GM12878 (cell line): ENCODE results near the gene ZNF423. TPM values are rescaled to one million over a fixed set of nuclear protein-coding genes. Genes with fewer than 3 reads are reported as not detected.

ENCODE experiments used
- ATAC-seq: fragments of 200-7000 bp; cut with Tn5 transposase; 3 replicates; pipeline ENCODE4 v1.9.1; 2020; ENCODE audit warnings: mild to moderate bottlenecking, moderate library complexity
- BruUV-seq: library from RNA; stranded (reverse); fragments of 400-500 nt; replicated peaks from 2 replicates; lab custom pipeline; 2021; lab: Mats Ljungman, UMichigan
- CTCF ChIA-PET: fragments of 300-600 bp; sonication (Branson Sonifier 250); formaldehyde crosslinking; extraction: SDS; loops from one replicate; lab custom pipeline; 2021; ENCODE audit warnings: inconsistent platforms; lab: Yijun Ruan, JAX
- POLR2A ChIA-PET: fragments of 350-600 bp; formaldehyde crosslinking; extraction: SDS; loops from one replicate; lab custom pipeline; 2021; ENCODE audit warnings: inconsistent platforms; lab: Charles Lee
- RAD21 ChIA-PET: fragments of 300-600 bp; sonication (Branson Sonifier 250); formaldehyde crosslinking; loops from one replicate; lab custom pipeline; 2023; ENCODE audit warnings: antibody characterized with exemption; ENCODE audit not compliant: unreplicated experiment; lab: Charles Lee
- SMC1A ChIA-PET: fragments of 300-600 bp; sonication (Branson Sonifier 250); formaldehyde crosslinking; loops from one replicate; lab custom pipeline; 2023; ENCODE audit not compliant: unreplicated experiment, uncharacterized antibody; lab: Charles Lee
- DNase-seq: peaks from one replicate; pipeline ENCODE4 v3.0.0-alpha.2; 2011; ENCODE audit warnings: low read depth, low spot score
- FAIRE-seq: peaks from 3 replicates; lab custom pipeline; 2011; peaks lifted over from hg19 to GRCh38; lab: Jason Lieb, UNC
- H2AFZ ChIP-seq: 2 replicates; pipeline ENCODE4 v1.6.0; 2011; ENCODE audit warnings: low read depth, low read length, control low read depth; ENCODE audit not compliant: control insufficient read depth
- H3K27ac ChIP-seq: 2 replicates; pipeline ENCODE4 v1.5.1; 2011; ENCODE audit warnings: control low read depth; ENCODE audit not compliant: control insufficient read depth, insufficient read depth
- H3K27me3 ChIP-seq, 2 experiments: replicated peaks in 1 of 2; 2 replicates each; pipeline versions ENCODE4 v1.6.0 to v1.6.1; 2011; ENCODE audit warnings: low read length in 1 of 2; ENCODE audit not compliant: control insufficient read depth in 2 of 2, insufficient read depth in 2 of 2
- H3K36me3 ChIP-seq, 2 experiments: 2 replicates each; pipeline ENCODE4 v1.5.1; 2011; ENCODE audit warnings: low read length in 1 of 2; ENCODE audit not compliant: control insufficient read depth in 2 of 2, insufficient read depth in 2 of 2
- H3K4me1 ChIP-seq: 2 replicates; pipeline ENCODE4 v1.6.1; 2011; ENCODE audit warnings: mild to moderate bottlenecking, low read length, moderate library complexity, mixed read lengths; ENCODE audit not compliant: control insufficient read depth, insufficient read depth
- H3K4me2 ChIP-seq: 2 replicates; pipeline ENCODE4 v1.6.0; 2011; ENCODE audit warnings: control low read depth; ENCODE audit not compliant: control insufficient read depth, insufficient read depth
- H3K4me3 ChIP-seq: fragments of 200-600 bp; sonication (generic); 2 replicates; pipeline ENCODE4 v1.5.1; 2016
- H3K79me2 ChIP-seq: 2 replicates; pipeline ENCODE4 v1.6.0; 2011; ENCODE audit warnings: low read length; ENCODE audit not compliant: control insufficient read depth, insufficient read depth
- H3K9ac ChIP-seq: 2 replicates; pipeline ENCODE4 v1.8.0; 2011; ENCODE audit warnings: low read length, control low read depth, mixed read lengths; ENCODE audit not compliant: control insufficient read depth, insufficient read depth
- H3K9me3 ChIP-seq: replicated peaks from 3 replicates; pipeline ENCODE4 v1.5.1; 2011; ENCODE audit warnings: mild to moderate bottlenecking, low read length; ENCODE audit not compliant: control insufficient read depth, insufficient read depth
- H4K20me1 ChIP-seq: 2 replicates; pipeline ENCODE4 v1.6.0; 2011; ENCODE audit not compliant: control insufficient read depth, insufficient read depth
- ETV6 ChIP-seq, 2 experiments: fragments of 450-650 bp in 1 of 2; IDR thresholded peaks in 1 of 2; conservative IDR thresholded peaks in 1 of 2; 2 replicates each; pipeline ENCODE4 v1.6.1; 2014; ENCODE audit warnings: antibody characterized with exemption in 1 of 2, borderline replicate concordance in 1 of 2, low read depth in 1 of 2, mild to moderate bottlenecking in 1 of 2, moderate library complexity in 1 of 2
- EZH2 ChIP-seq: IDR thresholded peaks from 2 replicates; pipeline ENCODE4 v1.6.1; 2012; ENCODE audit warnings: low read depth, mild to moderate bottlenecking, control low read depth, inconsistent platforms, low read length, borderline replicate concordance; ENCODE audit not compliant: control insufficient read depth
- HSF1 ChIP-seq: fragments of 150-350 bp; IDR thresholded peaks from 2 replicates; pipeline ENCODE4 v1.6.1; 2014; ENCODE audit warnings: mild to moderate bottlenecking, low read depth, low read length
- NFXL1 ChIP-seq: fragments of 450-650 bp; IDR thresholded peaks from 2 replicates; pipeline ENCODE4 v1.6.1; 2017; ENCODE audit warnings: antibody characterized with exemption, mild to moderate bottlenecking, borderline replicate concordance
- NR2C2 ChIP-seq: IDR thresholded peaks from 2 replicates; pipeline ENCODE4 v1.6.1; 2011; ENCODE audit warnings: borderline replicate concordance, low read depth; ENCODE audit not compliant: control insufficient read depth, insufficient read length
- POLR2AphosphoS2 ChIP-seq: IDR thresholded peaks from 2 replicates; pipeline ENCODE4 v1.6.1; 2011; ENCODE audit warnings: low read depth, mild to moderate bottlenecking, low read length, improper control_type of control experiment, moderate library complexity
- SIN3A ChIP-seq: IDR thresholded peaks from 2 replicates; pipeline ENCODE4 v1.6.1; 2012; ENCODE audit warnings: low read depth, low read length, improper control_type of control experiment
- USF2 ChIP-seq: IDR thresholded peaks from 2 replicates; pipeline ENCODE4 v1.6.1; 2011; ENCODE audit warnings: low read depth, low read length, improper control_type of control experiment, borderline replicate concordance
- ZNF592 ChIP-seq: fragments of 450-650 bp; IDR thresholded peaks from 2 replicates; pipeline ENCODE4 v1.6.1; 2017; ENCODE audit warnings: mild to moderate bottlenecking, moderate library complexity
- WGBS: methylation state at CpG from one replicate; pipeline ENCODE4 v1.1.6; 2016; ENCODE audit warnings: low lambda C conversion rate; ENCODE audit not compliant: insufficient replicate concordance, insufficient coverage; ENCODE audit errors: missing lambda C conversion rate; 5-methylcytosine and 5-hydroxymethylcytosine counted together
- in situ Hi-C: fragments of 300-500 bp; cut with MboI; formaldehyde crosslinking; loops from 9 replicates; pipeline ENCODE4 v1.14.3; 2018; ENCODE audit warnings: mixed read lengths
- intact Hi-C: fragments of 100-400 bp; cut with micrococcal nuclease; formaldehyde crosslinking; loops from one replicate; pipeline ENCODE4 v1.14.2; 2022; ENCODE audit not compliant: unreplicated experiment
- polyA plus RNA-seq, 11 experiments: library from polyadenylated mRNA; depleted of rRNA in 4 of 11; unstranded in 6 of 11; stranded (reverse) in 5 of 11; fragments of >200 nt; fragmentation: Nextera tagmentation in 4 of 11; fragmentation: Illumina TruSeq in 1 of 11; extraction: Ambion mirVana in 4 of 11; extraction: Trizol in 1 of 11; gene quantifications; 1 replicate in 1 of 11; 2 replicates in 10 of 11; pipeline versions ENCODE4 v1.2.1 to v1.2.3, GENCODE V29; 2011 to 2016; ENCODE audit warnings: inconsistent platforms in 2 of 11, missing spikeins in 2 of 11, low read depth in 1 of 11
- total RNA-seq, 4 experiments: library from RNA; depleted of rRNA in 3 of 4; stranded (reverse); fragments of >200 nt in 3 of 4; fragmentation: Illumina TruSeq in 1 of 4; extraction: Trizol in 1 of 4; gene quantifications; 2 replicates each; pipeline versions ENCODE4 v1.2.1 to v1.2.3, GENCODE V29; 2013 to 2021

ZNF423 gene
- total and polyA plus RNA-seq, 10 of the 15 experiments (the other 5 are each of a cell fraction or from before 2014, with no cell fraction given): 0.03 to 0.64 (median 0.10) TPM

GRCh38 chr16:49545243-49545642 is 310.7 kb downstream of the ZNF423 start:
- no peak for ATAC-seq
- in situ Hi-C loops (no loop called here), intact Hi-C loops (no loop called here)
- no peaks in the 10 kb centered on the region for H3K27me3 ChIP-seq
- H2AFZ ChIP-seq: no peak overlapping the region
- no peak for DNase-seq
- BruUV-seq: no TSS peak
- ChIA-PET SMC1A (no interaction called here), RAD21 (no interaction called here), CTCF (interaction anchor here (1.5 kb wide), 1 partner anchor 9 kb away, joined by 3 read pairs; no protein-coding TSS in a partner anchor), POLR2A (no interaction called here)
- no peaks in the 10 kb centered on the region for H3K4me1 ChIP-seq
- H3K9ac ChIP-seq: no peak overlapping the region
- no peak overlapping the region for H3K27ac ChIP-seq
- WGBS: 45% methylated on average over 4 of the region's 4 CpGs
- no peaks in the 10 kb centered on the region for H3K79me2 ChIP-seq
- H3K4me2 ChIP-seq: no peak overlapping the region
- no peak for FAIRE-seq
- H3K9me3 ChIP-seq: no peaks in the 10 kb centered on the region; the same call in 2 of the 3 replicates
- H4K20me1 ChIP-seq: no peaks in the 10 kb centered on the region
- no peaks in the 10 kb centered on the region for H3K36me3 ChIP-seq
- H3K4me3 ChIP-seq: no peak overlapping the region
- TF ChIP-seq ETV6 (conservative IDR thresholded peaks at IDR 0.05 in 1 of 2, IDR thresholded peaks at IDR 0.05 in 1 of 2; ENCODE audit: borderline replicate concordance in 1 of 2, low read depth in 1 of 2): no peak
- TF ChIP-seq EZH2: no peak
- TF ChIP-seq NR2C2: no peak
- TF ChIP-seq NFXL1: no peak
- TF ChIP-seq USF2: no peak
- TF ChIP-seq HSF1: no peak
- no peak for TF ChIP-seq POLR2AphosphoS2
- no peak for TF ChIP-seq ZNF592
- no peak for TF ChIP-seq SIN3A
